Measurements from ENCODE around the gene NKD2.
"Not testable (repeated sequence)": the region's sequence is repeated elsewhere in the genome, so short reads cannot be mapped to it uniquely, and the experiment has no call there.

The NKD2 gene

DNA sequence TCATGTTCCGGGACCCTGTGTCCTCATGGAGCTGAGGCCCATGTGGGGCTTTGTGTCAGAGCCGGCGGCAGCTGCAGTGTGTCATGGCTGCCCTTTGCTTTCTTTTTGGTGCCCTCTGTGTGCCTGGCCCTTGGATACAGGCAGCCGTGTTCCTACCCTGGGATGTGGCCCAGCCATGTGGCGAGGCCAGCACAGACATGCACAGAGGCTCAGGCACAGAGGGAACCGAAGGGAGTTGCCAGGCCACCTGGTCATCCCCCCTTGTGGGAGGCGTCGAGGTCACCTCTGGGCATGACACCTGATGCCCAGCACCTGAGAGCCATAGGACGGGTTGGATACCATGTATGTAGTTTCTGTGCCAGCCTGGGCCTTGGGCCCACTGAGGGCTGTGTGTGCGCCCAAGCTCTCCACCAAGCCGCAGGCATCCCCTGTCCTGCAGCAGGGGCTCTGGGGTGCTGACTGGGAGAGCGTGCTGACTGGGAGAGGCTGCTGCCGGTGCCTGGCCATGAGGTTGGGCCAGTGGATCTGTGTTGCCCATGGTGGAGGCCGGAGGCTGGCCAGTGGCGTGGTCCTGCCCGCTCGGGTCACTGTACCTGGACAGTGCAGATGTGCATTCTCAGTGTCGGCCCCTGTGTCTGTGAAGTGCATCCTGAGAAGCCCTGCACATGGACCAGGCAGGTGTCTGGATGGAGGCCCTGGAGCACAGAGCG lies 4.8 kb downstream of the NKD2 start:
- no peak for DNase-seq (ENCODE audit: low spot score)

- DNase-seq (ENCODE audit: low spot score): no peak
These were observed 5.3 kb downstream of the NKD2 start for GRCh38 chr5:1013948-1014301.

DNA sequence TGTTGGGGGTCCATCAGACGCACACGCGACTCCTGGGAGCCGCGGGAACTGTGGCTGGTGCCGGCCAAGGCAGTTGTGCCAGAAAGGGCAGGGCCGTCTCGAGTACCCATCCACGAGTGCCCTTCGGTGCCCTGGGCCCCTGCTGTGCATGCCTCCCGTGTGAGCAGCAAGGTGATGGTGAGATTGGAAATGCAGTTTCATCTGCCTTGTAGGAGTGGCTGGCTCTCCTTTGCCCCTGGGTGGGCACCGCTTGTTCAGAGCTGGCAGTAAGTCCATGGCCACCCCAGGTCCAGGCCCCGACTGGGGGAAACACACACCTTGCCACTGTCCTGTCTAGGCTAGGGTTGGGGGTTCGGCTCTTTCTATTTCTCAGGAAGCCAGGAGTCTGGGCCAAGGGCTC lies 5.7 kb downstream of the NKD2 start:
- no peak for DNase-seq (ENCODE audit: low spot score)

DNA sequence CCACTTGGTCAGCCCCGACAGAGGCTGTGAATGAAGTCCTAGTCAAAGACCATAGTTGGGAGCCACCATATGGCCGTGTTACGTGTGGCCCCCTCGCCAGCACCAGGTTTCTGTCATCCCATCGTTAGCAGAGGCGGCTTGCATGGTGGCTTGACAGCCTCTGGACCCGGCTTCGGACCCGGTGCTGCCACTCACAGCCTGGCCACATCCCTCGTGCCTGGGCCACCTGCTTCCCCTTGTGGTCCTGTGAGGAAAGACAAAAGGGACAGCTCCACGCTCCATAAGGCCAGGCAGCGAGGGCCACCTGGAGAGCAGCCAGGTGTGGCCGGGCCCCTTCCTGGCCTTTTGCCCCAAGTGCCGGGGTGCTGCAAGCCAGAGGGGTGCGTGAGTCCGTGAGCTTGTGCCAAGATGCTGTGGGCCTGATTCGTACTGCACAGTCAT lies 6.2 kb downstream of the NKD2 start:
- no peak for DNase-seq (ENCODE audit: low spot score)

DNA sequence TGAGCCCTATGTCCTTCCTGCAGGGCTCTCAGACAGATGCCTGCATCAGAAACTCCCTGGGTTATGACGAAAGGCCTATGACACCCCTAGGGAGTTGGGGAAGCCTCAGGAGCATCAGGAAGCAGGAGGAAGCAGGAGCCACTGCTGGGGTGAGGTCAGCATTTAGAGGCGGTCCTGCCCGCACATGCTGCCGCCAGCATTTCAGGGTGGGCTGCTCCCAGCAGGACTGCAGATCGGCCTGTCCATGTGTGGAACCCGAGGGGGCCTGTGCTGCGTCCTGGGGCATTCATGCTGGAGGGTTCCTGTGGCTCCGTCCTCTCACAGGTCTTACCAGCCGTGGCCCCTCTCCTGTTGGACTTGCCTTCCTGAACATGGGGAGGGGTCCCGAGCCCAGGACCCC lies 6.9 kb downstream of the NKD2 start:
- no peak for DNase-seq (ENCODE audit: low spot score)

DNA sequence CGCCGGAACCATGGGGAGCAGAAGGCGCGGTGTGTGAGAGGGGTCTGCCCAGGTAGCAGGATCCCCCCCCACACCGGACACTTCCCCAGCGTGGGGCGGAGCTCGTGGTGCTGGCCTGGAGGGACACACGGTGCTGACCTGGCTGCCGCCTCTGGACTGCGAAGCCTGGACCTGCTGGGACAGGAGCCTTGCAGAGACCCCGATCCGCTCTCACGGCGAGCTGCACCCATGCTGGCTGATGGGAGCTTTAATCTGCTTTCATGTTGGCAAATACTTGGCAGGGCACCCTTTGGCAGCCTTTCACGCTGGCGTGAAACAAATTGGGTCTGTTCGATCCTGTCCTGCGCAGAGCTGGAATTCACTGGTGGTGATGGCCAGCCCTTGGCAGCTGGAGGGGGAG lies 7.4 kb downstream of the NKD2 start:
- no peak for DNase-seq (ENCODE audit: low spot score)

GRCh38 chr5:1016476-1016875 lies 7.9 kb downstream of the NKD2 start:
- no peak for DNase-seq (ENCODE audit: low spot score)

GRCh38 chr5:1017056-1017455 lies 8.5 kb downstream of the NKD2 start:
- DNase-seq (ENCODE audit: low spot score): no peak

DNA sequence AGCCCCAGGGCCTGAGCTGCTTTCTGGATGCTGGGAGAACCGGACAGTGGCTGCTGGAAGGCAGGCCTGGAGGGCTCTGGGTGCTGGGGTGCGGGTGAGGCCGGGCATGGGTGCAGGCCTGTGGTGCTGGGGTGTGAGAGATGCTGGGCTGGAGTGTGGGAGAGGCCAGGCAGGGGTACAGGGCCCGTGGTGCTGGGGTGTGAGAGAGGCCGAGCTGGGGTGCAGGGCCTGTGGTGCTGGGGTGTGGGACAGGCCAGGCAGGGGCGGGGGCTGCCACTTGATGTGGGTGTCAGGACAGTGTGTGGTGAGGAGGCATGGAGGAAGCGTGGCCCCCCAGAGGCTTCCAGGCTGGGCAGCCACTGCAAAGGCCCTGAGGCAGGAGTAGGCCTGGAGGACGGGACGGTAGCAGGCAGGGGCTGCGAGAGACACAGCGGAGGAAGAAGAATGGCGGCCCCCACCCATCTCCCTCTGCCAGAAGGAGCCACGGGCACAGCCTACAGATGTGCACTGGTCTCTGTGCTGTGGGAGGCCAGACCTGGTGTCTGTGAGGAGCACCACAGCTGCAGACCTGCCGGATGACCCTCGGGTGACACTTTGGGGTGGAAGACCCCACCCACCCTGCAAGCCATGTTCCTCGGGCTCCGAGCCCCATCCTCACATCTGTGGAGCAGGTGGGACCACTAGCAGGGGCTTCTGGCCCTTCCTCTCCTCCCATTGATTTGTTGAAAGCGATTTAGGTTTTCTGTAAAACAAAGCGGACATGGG lies 9.3 kb downstream of the NKD2 start:
- DNase-seq (ENCODE audit: low spot score): no peak

- DNase-seq (ENCODE audit: low spot score): no peak
These were observed 10.0 kb downstream of the NKD2 start for GRCh38 chr5:1018596-1018995.

DNA sequence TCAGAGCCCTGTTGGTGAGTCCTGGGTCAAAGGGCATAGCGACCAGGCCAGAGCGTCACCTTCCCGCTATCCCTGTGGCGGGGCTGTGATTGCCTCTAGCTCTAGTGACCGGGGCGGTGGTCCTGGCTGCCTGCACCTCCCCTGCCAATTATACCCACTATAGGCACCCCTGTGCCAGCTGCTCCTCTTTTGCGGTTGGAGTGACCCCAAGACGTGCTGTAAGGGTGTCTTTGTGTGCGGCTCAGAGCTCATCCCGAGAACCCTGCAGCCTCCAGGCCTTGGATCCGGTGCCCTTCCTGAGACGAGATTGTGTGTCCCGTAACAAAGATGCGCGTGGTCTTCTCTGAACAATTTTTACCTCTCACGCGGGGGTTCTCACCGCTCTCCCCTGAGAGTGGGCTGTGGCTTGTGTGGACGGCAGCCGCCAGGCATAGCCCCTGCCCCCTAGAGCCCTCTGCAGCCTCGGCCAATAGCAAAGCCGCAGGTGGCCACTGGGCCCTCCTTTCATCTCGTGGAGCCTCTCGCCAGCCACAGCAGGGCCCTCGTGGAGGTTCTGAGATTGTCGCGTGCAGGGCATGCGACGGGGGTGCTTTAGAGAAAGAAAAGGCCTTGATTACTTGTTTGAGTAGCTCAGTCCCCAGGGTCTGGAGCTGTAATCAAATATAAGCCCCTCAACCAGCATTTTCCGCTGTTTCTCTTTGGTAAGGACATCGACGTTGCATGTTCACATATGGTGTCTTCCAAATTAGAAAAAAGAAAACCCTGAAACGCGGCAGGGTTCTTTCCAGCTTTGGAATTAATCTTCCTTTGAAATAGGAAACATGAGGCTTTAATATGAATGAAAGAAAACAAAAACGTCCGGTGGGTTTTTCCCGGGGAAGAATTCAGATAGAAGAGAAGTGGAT lies 10.7 kb downstream of the NKD2 start:
- DNase-seq (ENCODE audit: low spot score): no peak

- no peak for DNase-seq (ENCODE audit: low spot score)
These were observed 11.9 kb downstream of the NKD2 start for GRCh38 chr5:1020452-1020961.

GRCh38 chr5:1021136-1021968 lies 12.8 kb downstream of the NKD2 start:
- no peak for DNase-seq (ENCODE audit: low spot score)

DNA sequence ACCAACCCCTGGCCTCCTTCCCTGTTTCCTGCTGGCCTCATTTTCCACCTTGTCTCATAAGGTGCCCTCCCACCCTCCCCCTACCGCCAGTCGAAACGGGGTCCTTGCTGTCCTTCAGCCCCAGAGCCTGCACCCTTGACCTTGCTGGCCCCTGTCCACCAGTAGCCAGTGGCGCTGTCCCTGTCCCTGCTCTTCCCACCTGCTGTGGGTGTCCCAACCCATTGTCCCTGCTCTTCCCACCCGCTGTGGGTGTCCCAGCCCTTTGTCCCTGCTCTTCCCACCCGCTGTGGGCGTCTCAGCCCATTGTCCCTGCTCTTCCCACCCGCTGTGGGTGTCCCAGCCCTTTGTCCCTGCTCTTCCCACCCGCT lies 13.4 kb downstream of the NKD2 start:
- DNase-seq (ENCODE audit: low spot score): not testable (repeated sequence)

DNA sequence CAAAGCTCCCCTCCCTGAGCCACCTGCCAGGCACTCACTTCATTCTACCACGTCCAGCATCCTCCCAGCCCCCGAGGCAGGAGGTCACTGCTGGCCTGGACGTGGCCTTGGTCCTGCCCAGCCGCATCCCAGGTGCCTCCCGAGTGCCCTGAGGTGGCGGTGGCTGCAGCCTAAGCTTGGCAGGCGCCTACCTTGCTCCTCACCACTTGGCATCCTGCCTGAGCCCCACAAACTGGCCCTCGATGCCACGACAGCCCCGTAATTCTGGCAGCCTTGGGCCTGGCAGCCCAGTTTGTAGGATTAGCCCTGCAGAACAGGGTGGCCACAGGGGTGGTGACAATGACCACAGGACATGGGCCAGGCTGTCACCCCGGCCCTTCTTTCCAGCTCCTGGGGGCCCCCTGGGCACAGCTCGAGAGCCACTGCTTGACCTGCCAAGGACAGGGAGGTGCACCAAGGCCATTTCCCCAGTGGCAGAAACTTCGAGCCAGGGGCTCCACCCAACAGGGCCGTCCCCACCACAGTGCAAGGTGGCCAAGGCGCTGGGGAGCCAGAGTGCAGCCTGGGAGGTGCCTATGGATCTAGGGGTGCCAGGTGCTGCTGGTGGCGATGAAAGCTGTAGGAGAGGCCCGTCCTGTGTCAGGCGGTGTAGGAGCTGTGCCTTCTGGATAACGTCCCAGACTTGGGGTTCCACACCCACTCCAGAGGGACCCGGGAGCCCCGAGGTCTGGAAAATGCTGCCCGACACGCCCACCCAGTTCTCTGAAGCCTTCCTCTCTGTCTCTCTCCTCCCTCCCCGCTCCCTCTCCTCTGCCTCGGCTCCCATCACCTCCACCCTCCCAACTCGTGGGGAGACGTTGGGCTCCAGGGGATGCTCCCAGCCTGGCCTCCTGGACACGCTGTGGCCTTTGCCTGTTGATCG lies 18.4 kb downstream of the NKD2 start:
- DNase-seq (ENCODE audit: low spot score): no peak

DNA sequence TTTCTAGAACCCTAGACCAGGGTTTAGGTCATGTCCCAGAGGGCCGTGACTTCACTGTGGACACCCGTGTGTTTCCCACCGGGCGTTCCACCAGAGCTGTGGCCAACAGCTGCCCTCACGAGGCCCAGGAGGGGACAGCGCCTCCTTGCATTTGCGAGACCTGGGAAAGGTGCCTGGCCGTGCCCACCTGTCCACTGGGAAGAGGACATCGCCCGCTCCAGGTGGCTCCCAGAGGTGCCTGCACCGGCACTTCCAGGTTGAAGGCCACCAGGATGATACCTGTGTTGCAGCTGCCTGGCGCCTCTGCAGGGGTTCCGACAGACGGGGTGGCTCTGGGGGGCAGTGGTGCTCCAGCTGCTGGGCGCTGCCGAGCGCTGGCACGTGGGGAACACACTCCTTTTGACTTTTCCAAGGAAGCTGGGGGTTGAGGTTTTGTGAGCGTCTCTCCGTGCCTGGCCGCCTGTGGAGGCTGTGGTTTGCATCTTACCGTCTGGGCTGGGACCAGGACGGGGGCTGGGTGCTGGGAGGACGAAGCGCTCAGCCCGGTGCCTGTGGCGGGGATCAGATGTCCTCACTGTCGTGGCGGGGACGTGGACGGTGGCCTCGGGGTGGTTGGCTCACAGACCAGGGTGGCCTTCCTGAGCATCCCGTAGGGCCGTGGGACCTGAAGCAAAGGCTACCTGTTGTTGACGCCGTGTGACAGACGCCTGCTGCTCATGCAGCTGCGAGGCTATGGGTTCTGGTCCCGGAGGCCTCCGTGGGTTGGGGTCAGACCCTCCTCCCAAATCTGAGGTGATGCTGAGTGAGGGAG lies 19.2 kb downstream of the NKD2 start:
- DNase-seq (ENCODE audit: low spot score): no peak

DNA sequence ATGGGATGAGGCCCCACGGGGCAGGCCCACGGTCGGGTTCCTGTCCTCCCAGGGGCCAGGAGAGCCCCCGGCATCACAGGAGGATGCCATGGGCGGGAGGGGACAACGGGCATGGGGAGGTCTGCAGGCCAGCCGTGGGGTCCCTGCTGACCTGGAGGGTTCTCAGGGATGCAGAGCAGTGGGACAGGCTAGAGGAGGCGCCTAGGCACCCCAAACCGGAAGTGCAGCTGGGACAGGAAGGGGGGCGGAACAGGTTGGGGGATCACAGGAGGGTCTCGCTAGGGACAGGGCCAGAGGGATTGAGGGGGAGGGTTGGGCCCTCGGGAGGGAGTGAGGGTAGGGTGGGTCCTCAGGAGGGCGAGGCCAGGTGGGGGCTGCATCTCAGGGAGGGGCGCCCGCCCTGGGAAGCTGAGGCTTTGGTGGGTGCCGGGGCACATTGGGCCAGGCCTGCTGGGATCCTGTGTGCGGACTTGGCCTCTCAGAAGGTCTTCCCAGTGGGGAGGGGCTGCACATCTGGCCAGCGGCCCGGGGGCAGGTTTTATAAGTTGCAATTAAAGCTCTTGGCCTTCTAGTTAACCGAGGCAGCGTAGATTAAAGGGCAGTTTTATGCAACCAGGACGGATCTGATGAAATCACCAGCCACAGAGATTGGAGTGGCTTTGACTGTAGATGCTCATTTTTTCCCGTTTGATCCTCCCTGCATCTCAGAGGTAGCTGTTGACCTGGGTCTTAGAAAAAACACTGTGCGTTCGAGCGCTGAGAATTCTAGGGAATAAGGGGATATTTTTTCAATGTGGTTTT lies 20.1 kb downstream of the NKD2 start:
- no peak for DNase-seq (ENCODE audit: low spot score)

DNA sequence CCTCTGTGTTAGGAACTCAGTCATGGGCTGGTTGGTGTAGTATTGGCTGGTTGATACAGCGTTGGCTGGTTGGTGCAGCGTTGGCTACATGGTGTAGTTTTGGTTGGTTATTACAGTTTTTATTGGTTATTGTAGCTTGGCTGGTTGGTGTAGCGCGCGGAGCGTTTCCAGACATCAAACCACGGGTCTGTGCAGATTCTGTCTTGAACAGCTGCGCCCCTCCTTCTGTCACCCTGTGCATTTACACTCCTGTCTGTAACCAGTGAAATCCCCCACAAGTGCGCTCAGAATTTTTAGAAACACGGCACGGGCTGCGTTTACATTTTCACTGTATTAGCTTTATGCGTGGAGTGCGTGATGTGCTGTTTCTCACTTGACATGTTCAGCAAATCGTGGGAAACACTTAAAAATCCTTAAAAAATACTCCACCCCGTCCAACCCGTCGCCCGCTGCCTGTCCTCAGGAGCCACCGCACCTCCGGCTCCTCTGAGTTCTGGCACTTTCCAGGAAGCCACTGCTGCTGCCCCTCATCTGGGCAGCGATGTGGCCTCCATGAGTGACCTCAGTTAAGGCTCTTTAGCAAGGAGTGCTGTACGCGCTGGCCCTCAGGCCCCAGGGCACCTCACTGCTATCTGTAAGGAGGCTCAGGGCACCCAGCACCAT lies 20.8 kb downstream of the NKD2 start:
- DNase-seq (ENCODE audit: low spot score): no peak

Data from ecto neural progenitor cell (in vitro differentiated cells).